Measurements from ENCODE around the gene AEBP2. TPM values are rescaled to one million over a fixed set of nuclear protein-coding genes. Genes with fewer than 3 reads are reported as not detected.
A peak's percentile ranks its signal among the peaks of the same experiment; 100 is the strongest.

Gene AEBP2
- total RNA-seq, 1 donor = 23.7 TPM

DNA sequence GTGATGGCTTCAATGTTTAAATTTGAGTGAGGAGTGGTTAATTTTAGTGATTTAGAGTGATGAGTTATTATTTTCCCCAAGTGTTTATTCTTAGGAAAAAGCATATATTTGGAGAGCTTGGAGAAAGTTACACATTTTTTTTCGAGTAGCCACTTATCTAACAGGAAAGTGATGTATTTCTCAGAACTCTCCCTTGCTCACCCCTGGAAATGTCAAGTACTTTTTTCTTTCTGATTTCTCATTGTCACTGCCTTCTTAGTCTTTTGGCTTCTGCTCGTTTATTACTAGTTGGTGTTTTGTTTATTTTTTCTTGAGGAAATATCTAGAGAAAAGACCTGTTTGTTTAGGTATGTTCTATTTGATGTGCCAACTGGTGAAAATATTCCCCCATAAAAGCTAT, 58.8 kb downstream of the AEBP2 start:
- TF ChIP-seq, protein P1, sequence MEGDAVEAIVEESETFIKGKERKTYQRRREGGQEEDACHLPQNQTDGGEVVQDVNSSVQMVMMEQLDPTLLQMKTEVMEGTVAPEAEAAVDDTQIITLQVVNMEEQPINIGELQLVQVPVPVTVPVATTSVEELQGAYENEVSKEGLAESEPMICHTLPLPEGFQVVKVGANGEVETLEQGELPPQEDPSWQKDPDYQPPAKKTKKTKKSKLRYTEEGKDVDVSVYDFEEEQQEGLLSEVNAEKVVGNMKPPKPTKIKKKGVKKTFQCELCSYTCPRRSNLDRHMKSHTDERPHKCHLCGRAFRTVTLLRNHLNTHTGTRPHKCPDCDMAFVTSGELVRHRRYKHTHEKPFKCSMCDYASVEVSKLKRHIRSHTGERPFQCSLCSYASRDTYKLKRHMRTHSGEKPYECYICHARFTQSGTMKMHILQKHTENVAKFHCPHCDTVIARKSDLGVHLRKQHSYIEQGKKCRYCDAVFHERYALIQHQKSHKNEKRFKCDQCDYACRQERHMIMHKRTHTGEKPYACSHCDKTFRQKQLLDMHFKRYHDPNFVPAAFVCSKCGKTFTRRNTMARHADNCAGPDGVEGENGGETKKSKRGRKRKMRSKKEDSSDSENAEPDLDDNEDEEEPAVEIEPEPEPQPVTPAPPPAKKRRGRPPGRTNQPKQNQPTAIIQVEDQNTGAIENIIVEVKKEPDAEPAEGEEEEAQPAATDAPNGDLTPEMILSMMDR (IDR thresholded peaks at IDR 0.05; ENCODE audit: insufficient read depth, low read depth, low read length) = no peak
- H3K4me3 ChIP-seq (ENCODE audit: low read depth, low read length) = no peak overlapping the region
- DNase-seq (ENCODE audit: low read depth) = no peak

DNA sequence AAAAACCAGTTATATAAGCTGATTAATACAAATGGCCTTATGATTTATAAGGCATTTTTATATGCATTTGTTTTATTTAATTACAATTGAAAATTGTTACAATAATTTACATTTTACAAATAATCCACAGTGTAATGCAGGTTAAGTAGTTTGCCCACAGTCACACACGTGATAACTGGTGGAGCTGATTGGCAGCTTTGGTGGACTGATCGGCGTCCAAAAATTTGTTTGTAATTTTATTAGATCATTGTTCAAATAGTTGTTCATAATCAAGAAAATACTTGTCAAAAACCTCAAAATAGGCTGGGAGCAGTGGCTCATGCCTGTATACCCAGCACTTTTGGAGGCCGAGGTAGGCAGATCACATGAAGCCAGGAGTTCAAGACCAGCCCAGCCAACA, 59.7 kb downstream of the AEBP2 start:
- no peak overlapping the region for H3K4me3 ChIP-seq (ENCODE audit: low read depth, low read length)
- DNase-seq (ENCODE audit: low read depth) = no peak
- TF ChIP-seq, protein P1 (IDR thresholded peaks at IDR 0.05; ENCODE audit: insufficient read depth, low read depth, low read length) = no peak

DNA sequence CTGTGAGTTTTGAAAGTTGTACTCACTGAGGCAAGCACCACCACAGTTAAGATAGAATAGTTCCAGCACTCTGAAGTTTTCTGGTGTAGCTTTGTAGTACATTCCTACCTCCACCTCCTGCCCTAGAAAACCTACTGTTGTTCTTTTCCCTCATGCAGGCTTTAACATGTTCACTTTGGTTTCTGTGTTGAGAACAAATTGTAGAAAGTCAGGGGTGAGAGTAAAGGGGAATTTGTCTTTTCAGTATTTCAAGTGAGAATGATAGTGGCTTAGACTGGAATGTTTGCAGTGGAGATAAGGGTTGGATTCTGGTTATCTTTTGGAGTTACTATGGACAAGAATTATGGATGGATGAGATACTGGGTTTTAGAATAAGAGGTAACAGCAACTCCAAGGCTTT, 67.2 kb downstream of the AEBP2 start:
- no peak overlapping the region for H3K4me3 ChIP-seq (ENCODE audit: low read depth, low read length)
- DNase-seq (ENCODE audit: low read depth) = peak; percentile 18
- TF ChIP-seq, protein P1 (IDR thresholded peaks at IDR 0.05; ENCODE audit: insufficient read depth, low read depth, low read length) = no peak

DNA sequence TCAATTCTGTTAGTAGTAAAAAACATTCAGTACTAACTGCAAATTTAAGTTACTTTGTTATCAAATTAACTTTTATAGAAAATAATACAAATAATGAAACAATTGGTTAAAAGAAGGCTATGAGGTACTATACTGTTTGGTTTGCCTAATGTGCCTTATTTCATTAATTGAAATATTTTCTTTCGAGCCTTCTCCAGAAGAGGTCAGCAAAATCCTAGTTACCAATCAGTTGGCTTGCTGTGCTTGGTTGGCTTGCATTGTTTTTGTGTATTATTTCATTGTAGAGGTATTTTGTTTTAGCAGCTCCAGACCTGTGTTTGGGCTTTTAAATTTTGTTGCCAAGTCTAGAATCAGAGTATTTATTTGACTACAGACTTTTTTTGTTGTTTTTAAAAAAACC, 68.5 kb downstream of the AEBP2 start:
- TF ChIP-seq, protein P1 (IDR thresholded peaks at IDR 0.05; ENCODE audit: insufficient read depth, low read depth, low read length) = peak; percentile 25
- H3K4me3 ChIP-seq (ENCODE audit: low read depth, low read length) = no peak overlapping the region
- DNase-seq (ENCODE audit: low read depth) = peak; percentile 49

DNA sequence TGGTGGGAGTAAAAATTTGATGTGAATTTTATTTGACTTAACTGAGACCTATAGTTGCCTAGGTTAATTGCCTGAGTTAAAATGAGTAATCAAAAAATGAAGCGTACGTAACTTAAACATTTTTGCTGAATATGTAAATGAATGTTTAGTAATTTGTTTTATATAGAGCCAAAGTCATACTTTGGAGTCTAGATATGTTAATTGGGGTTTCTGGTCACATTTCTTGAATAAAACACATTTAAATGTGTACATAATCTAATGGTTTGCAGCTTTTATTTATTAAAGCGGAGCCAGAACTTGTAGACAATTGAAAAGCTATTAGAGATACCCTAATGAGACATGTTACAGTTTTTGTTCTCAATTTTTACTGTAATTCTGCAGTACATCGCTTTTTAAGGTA, 71.2 kb downstream of the AEBP2 start:
- H3K4me3 ChIP-seq (ENCODE audit: low read depth, low read length) = no peak overlapping the region
- DNase-seq (ENCODE audit: low read depth) = no peak
- TF ChIP-seq, protein P1 (IDR thresholded peaks at IDR 0.05; ENCODE audit: insufficient read depth, low read depth, low read length) = no peak

DNA sequence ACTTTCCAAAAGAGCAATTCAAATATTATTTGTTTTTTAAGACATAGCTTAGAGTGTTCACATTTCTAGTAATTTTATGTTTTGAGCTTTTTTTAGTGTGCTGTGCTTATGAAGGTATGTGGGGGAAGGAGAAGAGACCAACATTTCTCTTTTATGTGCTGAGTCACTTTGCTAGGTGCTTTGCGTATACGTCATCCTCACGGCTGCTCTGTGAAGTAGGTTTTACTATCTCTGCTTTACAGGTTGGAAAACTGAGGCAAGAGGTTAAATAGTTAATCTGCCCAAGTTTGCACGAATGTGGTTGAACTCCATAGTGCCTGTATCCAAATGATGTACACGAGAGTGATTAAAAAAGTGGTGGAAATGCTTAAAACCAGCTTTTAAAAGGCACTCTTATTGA, 75.9 kb downstream of the AEBP2 start:
- TF ChIP-seq, protein P1 (IDR thresholded peaks at IDR 0.05; ENCODE audit: insufficient read depth, low read depth, low read length) = no peak
- no peak overlapping the region for H3K4me3 ChIP-seq (ENCODE audit: low read depth, low read length)
- peak; percentile 61 for DNase-seq (ENCODE audit: low read depth)

DNA sequence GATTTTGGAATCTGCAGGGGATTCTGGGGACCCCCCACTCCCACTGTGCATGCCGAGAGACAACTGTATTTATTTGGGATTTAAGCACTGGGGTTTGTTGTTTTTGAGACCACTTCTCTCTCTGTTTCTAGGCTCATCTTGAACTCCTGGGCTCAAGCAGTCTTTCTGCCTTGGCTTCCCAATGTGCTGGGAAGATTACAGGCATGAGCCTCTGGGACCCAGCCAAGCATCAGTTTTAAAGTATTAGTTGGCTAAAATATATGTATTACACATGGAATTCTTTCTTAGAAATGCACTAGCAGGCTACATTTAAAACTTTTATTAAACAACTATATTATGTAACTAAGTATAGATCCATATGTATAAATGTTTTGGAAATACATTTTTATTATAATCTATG, 78.3 kb downstream of the AEBP2 start:
- no peak for DNase-seq (ENCODE audit: low read depth)
- TF ChIP-seq, protein P1 (IDR thresholded peaks at IDR 0.05; ENCODE audit: insufficient read depth, low read depth, low read length) = no peak
- no peak overlapping the region for H3K4me3 ChIP-seq (ENCODE audit: low read depth, low read length)

Data from fibroblast of villous mesenchyme (primary cell).